RWPE2 (cell line): ENCODE results near the gene LIMS1.

ENCODE experiments used
- ATAC-seq: fragments of 200-7000 bp; cut with Tn5 transposase; 3 replicates; pipeline ENCODE4 v1.9.1; 2021; ENCODE audit warnings: low read depth
- DNase-seq: peaks from one replicate; pipeline ENCODE4 v3.0.0-alpha.2; 2020; ENCODE audit warnings: low spot score
- H3K27ac ChIP-seq: fragments of 450-650 bp; 2 replicates; pipeline ENCODE4 v1.5.1; 2017; ENCODE audit warnings: mild to moderate bottlenecking; ENCODE audit not compliant: poor library complexity, severe bottlenecking
- H3K27me3 ChIP-seq: fragments of 250-450 bp; sonication (Bioruptor Pico); 2 replicates; pipeline ENCODE4 v1.5.1; 2021; ENCODE audit warnings: mild to moderate bottlenecking, moderate library complexity; ENCODE audit not compliant: insufficient read depth, poor library complexity, severe bottlenecking
- H3K36me3 ChIP-seq: fragments of 250-450 bp; sonication (Bioruptor Pico); 2 replicates; pipeline ENCODE4 v1.5.1; 2020; ENCODE audit warnings: low read depth, mild to moderate bottlenecking, moderate library complexity
- H3K4me1 ChIP-seq: fragments of 250-450 bp; sonication (Bioruptor Pico); 2 replicates; pipeline ENCODE4 v1.5.1; 2021; ENCODE audit warnings: mild to moderate bottlenecking, moderate library complexity; ENCODE audit not compliant: insufficient read depth, poor library complexity, severe bottlenecking
- H3K4me3 ChIP-seq: fragments of 250-450 bp; sonication (Bioruptor Pico); 2 replicates; pipeline ENCODE4 v1.5.1; 2021; ENCODE audit warnings: mild to moderate bottlenecking, moderate library complexity; ENCODE audit not compliant: severe bottlenecking
- H3K9me3 ChIP-seq: fragments of 250-450 bp; sonication (Bioruptor Pico); 2 replicates; pipeline ENCODE4 v1.5.1; 2021; ENCODE audit warnings: mild to moderate bottlenecking, moderate library complexity; ENCODE audit not compliant: severe bottlenecking
- CTCF ChIP-seq: fragments of 450-650 bp; IDR thresholded peaks from one replicate; pipeline ENCODE4 v1.5.1; 2017; ENCODE audit warnings: mild to moderate bottlenecking, moderate library complexity; ENCODE audit not compliant: poor library complexity, severe bottlenecking

The LIMS1 gene

DNA sequence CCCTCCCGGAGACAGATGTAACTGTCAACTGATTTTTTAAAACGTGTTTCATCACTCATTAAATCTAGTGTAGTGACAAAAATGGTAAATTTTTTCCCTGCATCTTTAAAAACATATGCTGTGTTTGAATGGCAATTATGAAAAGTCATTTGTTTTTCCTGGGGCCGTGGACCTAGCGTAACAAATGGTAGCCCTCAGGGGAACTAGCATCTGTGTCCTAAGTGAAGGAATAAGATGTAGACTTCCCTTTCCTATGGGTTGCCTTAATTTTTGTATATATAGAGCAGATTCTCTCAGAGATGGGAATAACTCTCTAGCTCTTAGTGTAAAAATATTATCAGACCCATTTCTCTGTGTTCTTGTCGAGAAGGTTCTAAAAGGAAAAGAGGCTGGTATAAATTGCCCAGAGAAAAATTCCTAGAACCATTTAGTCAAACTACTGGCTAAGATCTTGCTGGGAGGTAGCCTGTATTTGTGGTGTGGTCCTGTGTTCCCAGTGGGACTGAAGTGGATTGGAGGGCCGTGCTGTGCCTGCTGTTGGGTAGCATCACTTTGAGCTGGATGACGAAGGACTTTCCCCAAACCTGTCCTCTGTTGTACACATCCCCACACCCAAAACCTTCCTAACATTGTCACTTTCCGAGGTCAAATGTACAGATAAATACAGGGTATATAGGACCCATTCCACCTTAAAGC is 85.8 kb downstream of the LIMS1 start:
- Histone ChIP-seq H3K4me1 (peaks cover 72% of the 10 kb centered on the region), H3K27ac (peak overlapping the region; percentile 84), H3K27me3 (no peaks in the 10 kb centered on the region), H3K9me3 (no peaks in the 10 kb centered on the region), H3K4me3 (no peak overlapping the region), H3K36me3 (no peaks in the 10 kb centered on the region)
- no peak for TF ChIP-seq CTCF
- DNase-seq (no peak), ATAC-seq (no peak)

DNA sequence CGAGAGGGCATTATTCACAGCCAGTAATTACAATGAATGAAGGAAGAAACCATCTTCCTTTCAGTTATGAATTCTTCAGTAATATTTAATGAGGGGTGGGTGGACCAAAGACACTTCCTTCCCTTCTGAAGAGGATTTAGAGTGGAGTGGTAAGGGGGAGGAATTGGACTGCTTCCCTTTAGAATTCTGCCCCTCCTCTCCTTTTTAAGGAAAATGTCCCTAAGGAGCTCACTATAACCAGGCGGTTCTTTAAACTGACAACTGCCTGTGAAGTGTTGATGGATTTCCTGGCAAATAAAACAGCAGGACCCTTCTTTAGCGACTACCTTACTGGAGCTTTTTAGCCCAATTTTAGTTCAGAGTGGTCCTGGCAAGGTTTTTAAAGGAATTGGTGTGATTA is 86.4 kb downstream of the LIMS1 start:
- peak overlapping the region; percentile 84 for H3K27ac ChIP-seq

GRCh38 chr2:108621087-108621559 is 86.9 kb downstream of the LIMS1 start:
- TF ChIP-seq CTCF, result no peak
- DNase-seq, result peak; percentile 69
- peak; percentile 96 for ATAC-seq
- peak overlapping the region; percentile 4 for H3K4me3 ChIP-seq
- H3K9me3 ChIP-seq, result no peaks in the 10 kb centered on the region
- H3K36me3 ChIP-seq, result no peaks in the 10 kb centered on the region
- peak overlapping the region; percentile 84 for H3K27ac ChIP-seq
- H3K27me3 ChIP-seq, result no peaks in the 10 kb centered on the region
- peaks cover 64% of the 10 kb centered on the region for H3K4me1 ChIP-seq

More for the DNA sequence above, 86.4 kb downstream of the LIMS1 start:
- peaks cover 66% of the 10 kb centered on the region for H3K4me1 ChIP-seq
- H3K9me3 ChIP-seq, result no peaks in the 10 kb centered on the region
- H3K36me3 ChIP-seq, result no peaks in the 10 kb centered on the region
- DNase-seq, result no peak
- no peak overlapping the region for H3K4me3 ChIP-seq
- H3K27me3 ChIP-seq, result no peaks in the 10 kb centered on the region
- ATAC-seq, result no peak; the same call in 2 of the 3 replicates
- TF ChIP-seq CTCF, result no peak

GRCh38 chr2:108621687-108622681 is 87.7 kb downstream of the LIMS1 start:
- Histone ChIP-seq H3K4me3 (peak overlapping the region; percentile 4), H3K27me3 (no peaks in the 10 kb centered on the region), H3K27ac (peak overlapping the region; percentile 84), H3K36me3 (no peaks in the 10 kb centered on the region), H3K4me1 (peaks cover 56% of the 10 kb centered on the region), H3K9me3 (no peaks in the 10 kb centered on the region)
- TF ChIP-seq CTCF, result no peak
- DNase-seq, result no peak
- ATAC-seq, result no peak
